ENCODE results near the gene SREBF1.

DNA sequence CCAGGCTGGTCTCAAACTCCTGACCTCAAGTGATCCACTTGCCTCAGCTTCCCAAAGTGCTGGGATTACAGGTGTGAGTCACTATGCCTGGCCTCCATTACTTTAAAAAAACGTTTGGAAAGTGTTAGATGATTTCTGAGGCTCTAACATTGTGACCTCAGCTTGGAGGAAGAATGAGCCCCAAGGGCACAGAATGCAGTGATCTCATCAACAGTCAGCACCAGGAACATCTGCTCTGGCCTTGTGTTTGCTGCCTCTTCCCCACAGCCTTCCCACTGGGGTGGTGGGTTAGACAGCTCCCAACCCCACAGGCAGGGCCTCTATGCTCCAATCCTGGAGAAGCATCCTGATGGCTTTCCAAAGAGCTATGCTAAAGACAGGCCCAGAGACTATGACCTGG lies 37.7 kb upstream of the SREBF1 start:
- no peak for TF ChIP-seq POLR2AphosphoS5 (IDR thresholded peaks at IDR 0.05; ENCODE audit: insufficient read depth in 1 of 2, low read depth in 1 of 2)
- no peak for TF ChIP-seq CTCF (IDR thresholded peaks at IDR 0.05)
- TF ChIP-seq POLR2A (IDR thresholded peaks at IDR 0.05): no peak
